B cell (primary cell): ENCODE data around the gene SRGAP1. TPM values are rescaled to one million over a fixed set of nuclear protein-coding genes. Genes with fewer than 3 reads are reported as not detected.

ENCODE experiments used
- ATAC-seq: fragments of 200-7000 bp; cut with Tn5 transposase; one replicate; pipeline ENCODE4 v1.10.0; 2021; ENCODE audit warnings: low read depth, mild to moderate bottlenecking, moderate number of reproducible peaks, moderate library complexity
- CTCF ChIA-PET: fragments of 350-600 bp; sonication (Branson Sonifier 250); formaldehyde crosslinking; loops from one replicate; lab custom pipeline; 2021; ENCODE audit warnings: antibody characterized with exemption, inconsistent platforms; lab: Charles Lee
- POLR2A ChIA-PET: fragments of 350-600 bp; sonication (Branson Sonifier 250); formaldehyde crosslinking; loops from one replicate; lab custom pipeline; 2021; ENCODE audit warnings: antibody characterized with exemption; lab: Charles Lee
- DNase-seq: peaks from one replicate; pipeline ENCODE4 v3.0.0; 2013
- H2AFZ ChIP-seq: 2 replicates; pipeline ENCODE4 v1.6.1; 2012; ENCODE audit warnings: mild to moderate bottlenecking, low read depth, low read length; ENCODE audit not compliant: insufficient read depth, poor library complexity, severe bottlenecking
- H3K27ac ChIP-seq, 2 donors: 1 replicate in 1 of 2; 2 replicates in 1 of 2; pipeline ENCODE4 v1.5.1; 2012 to 2013; ENCODE audit warnings: low read length in 2 of 2, mild to moderate bottlenecking in 2 of 2, moderate library complexity in 1 of 2
- H3K27me3 ChIP-seq, 4 experiments: fragments of 200-600 bp in 1 of 4; sonication (generic) in 1 of 4; replicated peaks in 1 of 4; 1 replicate in 2 of 4; 2 replicates in 2 of 4; pipeline versions ENCODE4 v1.6.1 to v1.7.0; 2013 to 2016; ENCODE audit warnings: low read length in 3 of 4, mild to moderate bottlenecking in 2 of 4, mixed read lengths in 1 of 4, moderate library complexity in 1 of 4; ENCODE audit not compliant: insufficient read depth in 4 of 4, control insufficient read depth in 3 of 4; ENCODE audit errors: control extremely low read depth in 1 of 4
- H3K36me3 ChIP-seq, 2 experiments: replicated peaks in 1 of 2; 1 replicate in 1 of 2; 2 replicates in 1 of 2; pipeline versions ENCODE4 v1.6.1 to v1.7.1; 2013; ENCODE audit warnings: low read length in 1 of 2; ENCODE audit not compliant: insufficient read depth in 2 of 2, control insufficient read depth in 1 of 2; ENCODE audit errors: control extremely low read depth in 1 of 2, extremely low read depth in 1 of 2
- H3K4me1 ChIP-seq, 2 donors: fragments of 200-600 bp in 1 of 2; sonication (generic) in 1 of 2; 1 replicate in 1 of 2; 2 replicates in 1 of 2; pipeline versions ENCODE4 v1.5.1 to v1.6.1; 2013 to 2017; ENCODE audit warnings: low read length in 2 of 2; ENCODE audit not compliant: control insufficient read depth in 2 of 2, insufficient read depth in 2 of 2
- H3K4me2 ChIP-seq: replicated peaks from 2 replicates; pipeline ENCODE3; 2012; ENCODE audit warnings: mild to moderate bottlenecking, low read depth, low read length; ENCODE audit not compliant: poor library complexity, severe bottlenecking
- H3K4me3 ChIP-seq, 5 experiments: fragments of 200-600 bp in 1 of 5; sonication (generic) in 1 of 5; 1 replicate in 3 of 5; 2 replicates in 2 of 5; pipeline versions ENCODE4 v1.5.1 to v1.7.0; 2011 to 2016; ENCODE audit warnings: low read length in 4 of 5, mild to moderate bottlenecking in 4 of 5, low read depth in 2 of 5, control low read depth in 1 of 5, moderate library complexity in 1 of 5; ENCODE audit not compliant: insufficient read depth in 1 of 5; ENCODE audit errors: control extremely low read depth in 1 of 5, extremely low read depth in 1 of 5
- H3K79me2 ChIP-seq: fragments of 200-600 bp; sonication (generic); one replicate; pipeline ENCODE4 v1.6.0; 2016; ENCODE audit warnings: low read length; ENCODE audit not compliant: control insufficient read depth, insufficient read depth
- H3K9ac ChIP-seq: fragments of 200-600 bp; sonication (generic); 2 replicates; pipeline ENCODE4 v1.6.1; 2017; ENCODE audit warnings: mild to moderate bottlenecking, low read length, moderate library complexity
- H3K9me3 ChIP-seq, 3 donors: one replicate each; pipeline versions ENCODE4 v1.6.1 to v1.7.1; 2013; ENCODE audit warnings: low read length in 2 of 3; ENCODE audit not compliant: control insufficient read depth in 2 of 3, insufficient read depth in 1 of 3; ENCODE audit errors: control extremely low read depth in 1 of 3
- H4K20me1 ChIP-seq: 2 replicates; pipeline ENCODE4 v1.6.0; 2012; ENCODE audit warnings: mild to moderate bottlenecking, low read length; ENCODE audit not compliant: insufficient read depth, control insufficient read depth, poor library complexity, severe bottlenecking
- H3K27ac Mint-ChIP-seq: one replicate; pipeline ENCODE4 v1.8.0; 2021; ENCODE audit warnings: mixed read lengths
- H3K27me3 Mint-ChIP-seq: one replicate; pipeline ENCODE4 v1.8.0; 2021; ENCODE audit warnings: mixed read lengths
- H3K4me1 Mint-ChIP-seq: one replicate; pipeline ENCODE4 v1.8.0; 2021; ENCODE audit warnings: mixed read lengths
- H3K4me3 Mint-ChIP-seq: one replicate; pipeline ENCODE4 v1.8.0; 2021; ENCODE audit warnings: mixed read lengths
- H3K9me3 Mint-ChIP-seq: one replicate; pipeline ENCODE4 v1.8.0; 2022; ENCODE audit warnings: mixed read lengths; ENCODE audit not compliant: insufficient read depth
- CTCF ChIP-seq: fragments of 200-600 bp; IDR thresholded peaks from one replicate; pipeline ENCODE4 v1.8.0; 2022; ENCODE audit warnings: antibody characterized with exemption, mild to moderate bottlenecking
- EZH2 ChIP-seq: IDR thresholded peaks from 2 replicates; pipeline ENCODE4 v1.6.1; 2012; ENCODE audit warnings: borderline replicate concordance, low read depth, mild to moderate bottlenecking, moderate library complexity, low read length; ENCODE audit not compliant: insufficient read depth, poor library complexity, severe bottlenecking
- intact Hi-C: fragments of 100-400 bp; cut with micrococcal nuclease; formaldehyde crosslinking; loops from one replicate; pipeline ENCODE4 v1.10.0; 2022
- polyA plus RNA-seq: library from polyadenylated mRNA; depleted of rRNA; stranded (reverse); fragments of >200 nt; gene quantifications from 2 replicates; pipeline ENCODE4 v1.2.3, GENCODE V29; 2012
- total RNA-seq, 2 donors: library from RNA; stranded (reverse); fragments of 120-200 nt in 1 of 2; gene quantifications; 1 replicate in 1 of 2; 2 replicates in 1 of 2; pipeline versions ENCODE4 v1.2.3 to v1.2.4, GENCODE V29; 2013 to 2022

SRGAP1 gene
- total and polyA plus RNA-seq, 2 donors (not counting 1 experiment from before 2014, with no cell fraction given), result under 0.01 to 0.22 TPM

- no peaks in the 10 kb centered on the region for H3K4me1 ChIP-seq
Measured at GRCh38 chr12:63941879-63942278, 97.4 kb downstream of the SRGAP1 start.

More at GRCh38 chr12:63941879-63942278, 97.4 kb downstream of the SRGAP1 start:
- CTCF ChIA-PET, result no interaction called here
- no peak for ATAC-seq
- peaks cover 3% of the 10 kb centered on the region for H3K4me1 Mint-ChIP-seq
- TF ChIP-seq EZH2 (no peak), CTCF (no peak)
- POLR2A ChIA-PET, result no interaction called here
- Histone ChIP-seq H3K27ac (no peak overlapping the region), H3K36me3 (no peaks in the 10 kb centered on the region), H3K4me3 (no peak overlapping the region), H3K79me2 (no peaks in the 10 kb centered on the region), H2AFZ (no peak overlapping the region), H3K4me2 (no peak overlapping the region), H3K27me3 (no peaks in the 10 kb centered on the region), H3K9ac (no peak overlapping the region), H4K20me1 (no peaks in the 10 kb centered on the region), H3K9me3 (no peaks in the 10 kb centered on the region)
- no peaks in the 10 kb centered on the region for H3K9me3 Mint-ChIP-seq
- DNase-seq, result no peak
- H3K27ac Mint-ChIP-seq, result no peak overlapping the region
- intact Hi-C loops, result no loop called here
- no peaks in the 10 kb centered on the region for H3K27me3 Mint-ChIP-seq
- no peak overlapping the region for H3K4me3 Mint-ChIP-seq
